Naive thymus-derived CD4-positive, alpha-beta T cell (primary cell): ENCODE data around the gene TXNDC5. TPM values are rescaled to one million over a fixed set of nuclear protein-coding genes. Genes with fewer than 3 reads are reported as not detected.

Experiments
- ATAC-seq: fragments of 150-1000 bp; cut with Tn5 transposase; 2 replicates; pipeline ENCODE4 v1.10.0; 2021; ENCODE audit warnings: mild to moderate bottlenecking, moderate library complexity
- CTCF ChIA-PET: fragments of 350-600 bp; sonication (Branson Sonifier 250); formaldehyde crosslinking; loops from one replicate; lab custom pipeline; 2021; ENCODE audit warnings: antibody characterized with exemption; lab: Charles Lee
- POLR2A ChIA-PET: fragments of 350-600 bp; sonication (Branson Sonifier 250); formaldehyde crosslinking; loops from one replicate; lab custom pipeline; 2021; ENCODE audit warnings: antibody characterized with exemption, inconsistent platforms; lab: Charles Lee
- DNase-seq, 9 donors: peaks; one replicate each; pipeline versions ENCODE4 v3.0.0 to v3.0.0-alpha.2; 2020 to 2022; ENCODE audit warnings: mixed read lengths in 1 of 9
- H3K27ac ChIP-seq: one replicate; pipeline ENCODE4 v1.7.0; 2013; ENCODE audit warnings: mild to moderate bottlenecking, low read depth, low read length, moderate library complexity
- H3K27me3 ChIP-seq, 2 donors: one replicate each; pipeline ENCODE4 v1.7.0; 2013; ENCODE audit warnings: low read length in 2 of 2, mild to moderate bottlenecking in 2 of 2, moderate library complexity in 2 of 2; ENCODE audit not compliant: control insufficient read depth in 2 of 2, insufficient read depth in 2 of 2
- H3K36me3 ChIP-seq, 3 experiments: 1 replicate in 2 of 3; 2 replicates in 1 of 3; pipeline ENCODE4 v1.7.0; 2013; ENCODE audit warnings: low read length in 3 of 3, mild to moderate bottlenecking in 3 of 3, moderate library complexity in 1 of 3; ENCODE audit not compliant: insufficient read depth in 3 of 3, control insufficient read depth in 2 of 3
- H3K4me1 ChIP-seq, 2 donors: one replicate each; pipeline ENCODE4 v1.7.0; 2013; ENCODE audit warnings: low read length in 2 of 2, mild to moderate bottlenecking in 2 of 2, moderate library complexity in 1 of 2; ENCODE audit not compliant: control insufficient read depth in 2 of 2, insufficient read depth in 2 of 2
- H3K4me3 ChIP-seq: 2 replicates; pipeline ENCODE4 v1.7.0; 2013; ENCODE audit warnings: mild to moderate bottlenecking, low read length
- H3K9me3 ChIP-seq, 3 experiments: 1 replicate in 2 of 3; 2 replicates in 1 of 3; pipeline ENCODE4 v1.7.0; 2013; ENCODE audit warnings: low read length in 3 of 3; ENCODE audit not compliant: control insufficient read depth in 2 of 3
- H3K27ac Mint-ChIP-seq, 9 donors: one replicate each; pipeline ENCODE4 v1.8.0; 2020 to 2022; ENCODE audit warnings: mixed read lengths in 9 of 9, mild to moderate bottlenecking in 8 of 9, moderate library complexity in 5 of 9, inconsistent platforms in 2 of 9
- H3K27me3 Mint-ChIP-seq, 5 donors: one replicate each; pipeline ENCODE4 v1.8.0; 2021 to 2022; ENCODE audit warnings: mixed read lengths in 5 of 5, mild to moderate bottlenecking in 1 of 5
- H3K36me3 Mint-ChIP-seq, 5 donors: one replicate each; pipeline ENCODE4 v1.8.0; 2020 to 2022; ENCODE audit warnings: mixed read lengths in 5 of 5, mild to moderate bottlenecking in 3 of 5, inconsistent platforms in 1 of 5
- H3K4me1 Mint-ChIP-seq, 7 donors: one replicate each; pipeline ENCODE4 v1.8.0; 2020 to 2022; ENCODE audit warnings: mixed read lengths in 7 of 7, mild to moderate bottlenecking in 3 of 7, inconsistent platforms in 1 of 7
- H3K4me3 Mint-ChIP-seq, 10 donors: one replicate each; pipeline ENCODE4 v1.8.0; 2020 to 2022; ENCODE audit warnings: mild to moderate bottlenecking in 10 of 10, mixed read lengths in 10 of 10, moderate library complexity in 6 of 10, inconsistent platforms in 2 of 10
- H3K9me3 Mint-ChIP-seq, 11 donors: one replicate each; pipeline ENCODE4 v1.8.0; 2020 to 2022; ENCODE audit warnings: mixed read lengths in 11 of 11, mild to moderate bottlenecking in 4 of 11, inconsistent platforms in 1 of 11, moderate library complexity in 1 of 11
- intact Hi-C, 2 donors: fragments of 100-400 bp; cut with micrococcal nuclease; formaldehyde crosslinking; loops; one replicate each; pipeline ENCODE4 v1.15.1; 2023
- polyA plus RNA-seq, 2 donors: library from polyadenylated mRNA; unstranded; fragments of 300-500 nt; fragmentation: Illumina TruSeq; gene quantifications; one replicate each; pipeline ENCODE4 v1.2.3, GENCODE V29; 2021
- total RNA-seq, 6 experiments: library from RNA in 5 of 6; stranded (reverse) in 5 of 6; gene quantifications; 1 replicate in 5 of 6; 2 replicates in 1 of 6; pipeline ENCODE4 v1.2.3 and lab custom pipeline; 2021 to 2026

The TXNDC5 gene
- total and polyA plus RNA-seq, 7 experiments from 2014 or later: 11.5 to 48.6 (median 21.4) TPM

DNA sequence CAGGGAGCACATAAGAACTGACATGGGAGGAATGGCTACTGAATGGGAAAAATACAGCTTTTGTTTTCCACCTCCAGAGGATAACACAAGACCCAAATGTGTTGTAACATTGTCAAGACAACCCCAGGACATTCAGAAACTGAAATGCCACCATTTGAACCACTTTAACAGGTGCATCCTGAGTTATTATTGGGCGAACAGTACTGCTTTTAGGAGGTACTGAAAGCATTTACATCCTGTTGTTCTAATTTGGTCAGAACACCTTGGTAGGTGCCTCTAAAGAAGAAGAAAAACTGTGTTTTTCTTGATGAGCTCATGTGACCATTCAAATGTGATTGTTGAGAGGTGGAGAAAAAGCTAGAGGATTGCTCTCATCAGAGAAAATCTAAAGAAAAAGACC, 6.4 kb upstream of the TXNDC5 start:
- no peaks in the 10 kb centered on the region for H3K4me1 Mint-ChIP-seq
- H3K27me3 ChIP-seq: no peaks in the 10 kb centered on the region
- H3K9me3 Mint-ChIP-seq: no peaks in the 10 kb centered on the region
- H3K4me1 ChIP-seq: no peaks in the 10 kb centered on the region
- ATAC-seq (no peak), DNase-seq (no peak)
- H3K27ac Mint-ChIP-seq: no peak overlapping the region
- H3K27ac ChIP-seq: no peak overlapping the region
- ChIA-PET POLR2A (no interaction called here), CTCF (interaction anchor here (0.7 kb wide), 1 partner anchor 1241 kb away, joined by 3 read pairs; no protein-coding TSS in a partner anchor)
- intact Hi-C loops: loop anchor here (10.0 kb wide), 2 partner anchors 88 to 518 kb away; partner anchors contain the start of gene SLC35B3 (in 1 of the 2)
- H3K27me3 Mint-ChIP-seq: peaks cover 0 to 7% (median 0%) of the 10 kb centered on the region in 5 donors
- H3K9me3 ChIP-seq: no peaks in the 10 kb centered on the region
- no peaks in the 10 kb centered on the region for H3K36me3 ChIP-seq
- no peak overlapping the region for H3K4me3 ChIP-seq
- no peaks in the 10 kb centered on the region for H3K36me3 Mint-ChIP-seq
- no peak overlapping the region for H3K4me3 Mint-ChIP-seq

DNA sequence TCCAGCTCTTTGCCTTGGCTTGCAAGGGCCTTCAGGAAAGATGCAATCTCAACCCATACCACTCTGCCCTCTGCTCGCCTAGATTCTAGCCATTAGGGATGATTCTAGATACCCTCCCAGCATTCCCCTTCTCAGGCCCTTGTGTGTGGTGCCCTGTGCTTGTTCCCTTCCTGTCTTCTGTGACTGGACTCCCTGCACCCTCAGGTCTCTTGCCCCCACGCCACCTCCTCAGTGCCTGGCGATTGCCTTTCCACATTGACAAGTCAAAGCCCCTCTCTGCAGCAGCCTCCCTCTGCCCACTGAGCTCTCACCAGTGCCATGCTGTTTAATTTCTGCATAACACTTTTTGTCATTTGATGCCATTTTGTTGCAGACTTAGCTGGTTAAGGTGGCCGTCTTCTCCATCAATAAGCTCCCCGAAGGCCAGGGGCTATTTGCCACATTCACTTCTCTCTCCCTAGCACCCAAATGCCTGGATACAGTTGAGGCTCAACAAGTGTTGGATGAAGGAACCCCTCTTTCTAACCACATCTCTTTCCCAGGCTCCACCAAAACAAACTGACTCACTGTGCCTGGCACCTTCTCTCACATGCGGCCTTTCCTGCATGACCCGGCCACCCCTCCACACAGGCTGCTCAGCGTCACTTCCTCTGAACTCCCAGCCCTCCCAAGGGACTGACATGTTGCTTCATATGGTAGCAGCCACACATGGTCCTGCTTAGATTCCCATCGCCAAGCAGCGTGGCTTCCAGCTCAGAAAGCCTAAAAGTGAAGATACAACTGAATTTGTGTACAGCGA, 4.6 kb upstream of the TXNDC5 start:
- no peak overlapping the region for H3K4me3 Mint-ChIP-seq
- H3K4me1 Mint-ChIP-seq: no peaks in the 10 kb centered on the region
- H3K27ac Mint-ChIP-seq: no peak overlapping the region
- POLR2A ChIA-PET: no interaction called here
- peaks cover 0 to 7% (median 0%) of the 10 kb centered on the region in 5 donors for H3K27me3 Mint-ChIP-seq
- no peak overlapping the region for H3K27ac ChIP-seq
- CTCF ChIA-PET: no interaction called here
- no peaks in the 10 kb centered on the region for H3K9me3 Mint-ChIP-seq
- no peaks in the 10 kb centered on the region for H3K9me3 ChIP-seq
- intact Hi-C loops: loop anchor here (5.0 to 10.0 kb wide), 3 partner anchors 90 to 603 kb away; partner anchors contain the start of genes SLC35B3 (in 1 of the 2) and SSR1 (in 1 of the 2)
- DNase-seq: no peak
- no peaks in the 10 kb centered on the region for H3K27me3 ChIP-seq
- no peak for ATAC-seq
- no peaks in the 10 kb centered on the region for H3K36me3 Mint-ChIP-seq
- H3K4me1 ChIP-seq: peaks cover 0 to 6% of the 10 kb centered on the region in 2 donors
- H3K4me3 ChIP-seq: no peak overlapping the region
- H3K36me3 ChIP-seq: no peaks in the 10 kb centered on the region

DNA sequence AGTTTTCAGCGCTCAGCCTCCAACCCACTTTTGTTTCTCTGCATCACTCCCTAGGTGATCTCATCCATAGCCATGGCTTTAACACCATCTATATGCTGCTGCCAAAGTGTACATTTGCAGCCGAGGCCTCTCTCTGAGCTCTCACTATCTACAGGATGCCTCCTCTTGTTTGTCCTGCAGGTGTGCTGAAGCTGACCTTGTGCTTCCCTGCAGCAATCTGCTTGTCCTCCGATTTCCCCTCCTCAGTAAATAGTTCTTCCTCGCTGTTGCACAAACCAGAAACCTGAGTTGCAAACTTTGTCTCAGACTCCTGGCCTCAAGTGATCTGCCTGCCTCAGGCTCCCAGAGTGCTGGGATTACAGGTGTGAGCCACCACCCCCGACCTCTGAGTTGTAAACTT, 3.7 kb upstream of the TXNDC5 start:
- ATAC-seq: no peak
- intact Hi-C loops: loop anchor here (5.0 to 10.0 kb wide), 3 partner anchors 90 to 602 kb away; partner anchors contain the start of genes SLC35B3 (in 1 of the 2) and SSR1 (in 1 of the 2)

DNA sequence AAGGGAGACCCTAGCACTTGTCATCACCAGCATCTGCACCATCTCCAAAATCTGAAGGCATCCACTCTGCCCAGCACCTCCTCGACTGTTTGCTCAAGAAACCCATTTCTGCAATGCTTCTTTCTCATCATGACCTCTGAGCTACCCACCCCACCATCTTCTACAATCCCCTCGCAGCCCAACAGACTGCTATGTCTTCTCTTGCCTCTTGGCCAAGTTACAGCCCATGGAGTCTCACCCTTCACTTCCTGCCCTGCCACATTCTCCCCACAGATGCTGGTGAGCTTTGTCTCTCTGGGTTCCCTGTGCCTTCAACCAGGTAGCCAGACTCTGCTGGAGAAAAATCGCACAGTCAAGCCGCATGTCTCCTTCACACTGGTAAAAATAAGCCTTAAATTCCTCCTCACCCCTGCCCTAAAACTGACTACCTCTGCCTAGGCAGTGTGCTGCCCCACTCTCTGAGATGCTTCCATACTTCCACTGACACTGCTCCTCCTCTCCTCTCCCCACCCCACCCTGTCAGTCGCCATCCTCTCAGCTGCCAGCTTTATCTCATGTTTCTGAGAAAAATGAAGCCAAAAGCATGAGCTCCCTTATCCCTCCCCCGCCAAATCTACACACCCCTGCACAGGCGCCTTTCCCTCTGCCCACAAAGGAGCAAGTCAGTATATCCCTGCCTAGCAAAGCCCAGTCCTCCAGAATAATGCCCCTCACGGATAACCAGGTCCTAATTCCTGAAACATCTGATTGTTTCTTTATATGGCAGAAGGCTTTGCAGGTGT, 2.3 kb upstream of the TXNDC5 start:
- intact Hi-C loops: loop anchor here (5.0 to 10.0 kb wide), 3 partner anchors 92 to 601 kb away; partner anchors contain the start of genes SLC35B3 (in 1 of the 2) and SSR1 (in 1 of the 2)
- CTCF ChIA-PET: interaction anchor here (1.9 kb wide), 1 partner anchor 147 kb away, joined by 4 read pairs; no protein-coding TSS in a partner anchor
- no peaks in the 10 kb centered on the region for H3K36me3 Mint-ChIP-seq

More for the DNA sequence above, 3.7 kb upstream of the TXNDC5 start:
- H3K27me3 ChIP-seq: no peaks in the 10 kb centered on the region
- no peaks in the 10 kb centered on the region for H3K9me3 ChIP-seq
- DNase-seq: no peak
- H3K4me3 ChIP-seq: no peak overlapping the region
- Mint-ChIP-seq H3K36me3 (no peaks in the 10 kb centered on the region), H3K27ac (no peak overlapping the region), H3K27me3 (peaks cover 0 to 7% (median 0%) of the 10 kb centered on the region in 5 donors), H3K9me3 (no peaks in the 10 kb centered on the region), H3K4me1 (peaks cover 2 to 4% (median 3%) of the 10 kb centered on the region in 7 donors), H3K4me3 (no peak overlapping the region)
- ChIA-PET CTCF (no interaction called here), POLR2A (no interaction called here)
- H3K4me1 ChIP-seq: peaks cover 3 to 9% of the 10 kb centered on the region in 2 donors
- no peaks in the 10 kb centered on the region for H3K36me3 ChIP-seq
- H3K27ac ChIP-seq: no peak overlapping the region

GRCh38 chr6:7912024-7912423, 1.4 kb upstream of the TXNDC5 start:
- Mint-ChIP-seq H3K36me3 (no peaks in the 10 kb centered on the region), H3K27me3 (peaks cover 0 to 3% (median 0%) of the 10 kb centered on the region in 5 donors), H3K27ac (no peak overlapping the region), H3K4me1 (peaks cover 4 to 14% (median 6%) of the 10 kb centered on the region in 7 donors), H3K4me3 (no peak overlapping the region), H3K9me3 (no peaks in the 10 kb centered on the region)
- Histone ChIP-seq H3K27me3 (no peaks in the 10 kb centered on the region), H3K36me3 (no peaks in the 10 kb centered on the region), H3K27ac (no peak overlapping the region), H3K4me1 (peaks cover 6 to 16% of the 10 kb centered on the region in 2 donors), H3K4me3 (no peak overlapping the region), H3K9me3 (no peaks in the 10 kb centered on the region)
- DNase-seq (no peak), ATAC-seq (no peak)
- CTCF ChIA-PET: interaction anchor here (1.9 kb wide), 1 partner anchor 147 kb away, joined by 4 read pairs; no protein-coding TSS in a partner anchor
- intact Hi-C loops: loop anchor here (5.0 to 10.0 kb wide), 3 partner anchors 93 to 600 kb away; partner anchors contain the start of genes SLC35B3 (in 1 of the 2) and SSR1 (in 1 of the 2)
- POLR2A ChIA-PET: no interaction called here

More for the DNA sequence above, 2.3 kb upstream of the TXNDC5 start:
- H3K27me3 ChIP-seq: no peaks in the 10 kb centered on the region
- Mint-ChIP-seq H3K9me3 (no peaks in the 10 kb centered on the region), H3K4me3 (no peak overlapping the region), H3K4me1 (peaks cover 4 to 11% (median 6%) of the 10 kb centered on the region in 7 donors), H3K27ac (no peak overlapping the region), H3K27me3 (peaks cover 0 to 4% (median 0%) of the 10 kb centered on the region in 5 donors)
- no peaks in the 10 kb centered on the region for H3K9me3 ChIP-seq
- no peak overlapping the region for H3K27ac ChIP-seq
- H3K4me3 ChIP-seq: no peak overlapping the region
- no peaks in the 10 kb centered on the region for H3K36me3 ChIP-seq
- ATAC-seq: no peak
- H3K4me1 ChIP-seq: peaks cover 6 to 16% of the 10 kb centered on the region in 2 donors
- POLR2A ChIA-PET: no interaction called here
- no peak for DNase-seq

- H3K27me3 Mint-ChIP-seq: peaks cover 0 to 3% (median 0%) of the 10 kb centered on the region in 5 donors
- peak overlapping the region in 3 of 10 donors; percentile 78 to 87 (median 82) for H3K4me3 Mint-ChIP-seq
- CTCF ChIA-PET: interaction anchor here (1.9 kb wide), 1 partner anchor 148 kb away, joined by 4 read pairs; no protein-coding TSS in a partner anchor
- H3K4me1 ChIP-seq: peaks cover 6 to 16% of the 10 kb centered on the region in 2 donors
- peaks cover 4 to 18% (median 6%) of the 10 kb centered on the region in 7 donors for H3K4me1 Mint-ChIP-seq
- intact Hi-C loops: loop anchor here (1.0 to 10.0 kb wide), 5 partner anchors 93 to 599 kb away; partner anchors contain the start of genes SLC35B3 (in 1 of the 2) and SSR1 (in 1 of the 2)
- DNase-seq (no peak), ATAC-seq (no peak)
- H3K9me3 ChIP-seq: no peaks in the 10 kb centered on the region
- H3K27me3 ChIP-seq: no peaks in the 10 kb centered on the region
- H3K36me3 Mint-ChIP-seq: no peaks in the 10 kb centered on the region
- H3K9me3 Mint-ChIP-seq: no peaks in the 10 kb centered on the region
- POLR2A ChIA-PET: no interaction called here
- H3K27ac Mint-ChIP-seq: peak overlapping the region in 3 of 9 donors; percentile 3 to 27 (median 16)
- no peaks in the 10 kb centered on the region for H3K36me3 ChIP-seq
- no peak overlapping the region for H3K27ac ChIP-seq
- H3K4me3 ChIP-seq: peak overlapping the region; percentile 76
These were observed 747 bp upstream of the TXNDC5 start for GRCh38 chr6:7911345-7911725.
